22Rv1 (cell line): Measurements from ENCODE around the gene POGLUT2.

Experiments
- H3K27ac ChIP-seq: fragments of 450-650 bp; 2 replicates; pipeline ENCODE4 v1.5.1; 2017
- ZFX ChIP-seq: fragments of 450-650 bp; IDR thresholded peaks from 2 replicates; pipeline ENCODE4 v1.6.1; 2017; ENCODE audit warnings: antibody characterized with exemption, borderline replicate concordance
- TF ChIP-seq, protein P1 (sequence below): fragments of 450-650 bp; IDR thresholded peaks from 2 replicates; pipeline ENCODE4 v1.5.1; 2017; ENCODE audit warnings: mild to moderate bottlenecking

The POGLUT2 gene

GRCh38 chr13:102798581-102799425, at the start of gene POGLUT2, which contains the start of gene BIVM:
Gene POGLUT2 (minus strand): TSS chr13:102798976. CDS start chr13:102798670, 306 bp downstream.
Gene BIVM (plus strand): TSS chr13:102799119. CDS start chr13:102807268, 8,149 bp downstream.
- no peak for TF ChIP-seq ZFX
- TF ChIP-seq, protein P1, sequence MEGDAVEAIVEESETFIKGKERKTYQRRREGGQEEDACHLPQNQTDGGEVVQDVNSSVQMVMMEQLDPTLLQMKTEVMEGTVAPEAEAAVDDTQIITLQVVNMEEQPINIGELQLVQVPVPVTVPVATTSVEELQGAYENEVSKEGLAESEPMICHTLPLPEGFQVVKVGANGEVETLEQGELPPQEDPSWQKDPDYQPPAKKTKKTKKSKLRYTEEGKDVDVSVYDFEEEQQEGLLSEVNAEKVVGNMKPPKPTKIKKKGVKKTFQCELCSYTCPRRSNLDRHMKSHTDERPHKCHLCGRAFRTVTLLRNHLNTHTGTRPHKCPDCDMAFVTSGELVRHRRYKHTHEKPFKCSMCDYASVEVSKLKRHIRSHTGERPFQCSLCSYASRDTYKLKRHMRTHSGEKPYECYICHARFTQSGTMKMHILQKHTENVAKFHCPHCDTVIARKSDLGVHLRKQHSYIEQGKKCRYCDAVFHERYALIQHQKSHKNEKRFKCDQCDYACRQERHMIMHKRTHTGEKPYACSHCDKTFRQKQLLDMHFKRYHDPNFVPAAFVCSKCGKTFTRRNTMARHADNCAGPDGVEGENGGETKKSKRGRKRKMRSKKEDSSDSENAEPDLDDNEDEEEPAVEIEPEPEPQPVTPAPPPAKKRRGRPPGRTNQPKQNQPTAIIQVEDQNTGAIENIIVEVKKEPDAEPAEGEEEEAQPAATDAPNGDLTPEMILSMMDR, result no peak

DNA sequence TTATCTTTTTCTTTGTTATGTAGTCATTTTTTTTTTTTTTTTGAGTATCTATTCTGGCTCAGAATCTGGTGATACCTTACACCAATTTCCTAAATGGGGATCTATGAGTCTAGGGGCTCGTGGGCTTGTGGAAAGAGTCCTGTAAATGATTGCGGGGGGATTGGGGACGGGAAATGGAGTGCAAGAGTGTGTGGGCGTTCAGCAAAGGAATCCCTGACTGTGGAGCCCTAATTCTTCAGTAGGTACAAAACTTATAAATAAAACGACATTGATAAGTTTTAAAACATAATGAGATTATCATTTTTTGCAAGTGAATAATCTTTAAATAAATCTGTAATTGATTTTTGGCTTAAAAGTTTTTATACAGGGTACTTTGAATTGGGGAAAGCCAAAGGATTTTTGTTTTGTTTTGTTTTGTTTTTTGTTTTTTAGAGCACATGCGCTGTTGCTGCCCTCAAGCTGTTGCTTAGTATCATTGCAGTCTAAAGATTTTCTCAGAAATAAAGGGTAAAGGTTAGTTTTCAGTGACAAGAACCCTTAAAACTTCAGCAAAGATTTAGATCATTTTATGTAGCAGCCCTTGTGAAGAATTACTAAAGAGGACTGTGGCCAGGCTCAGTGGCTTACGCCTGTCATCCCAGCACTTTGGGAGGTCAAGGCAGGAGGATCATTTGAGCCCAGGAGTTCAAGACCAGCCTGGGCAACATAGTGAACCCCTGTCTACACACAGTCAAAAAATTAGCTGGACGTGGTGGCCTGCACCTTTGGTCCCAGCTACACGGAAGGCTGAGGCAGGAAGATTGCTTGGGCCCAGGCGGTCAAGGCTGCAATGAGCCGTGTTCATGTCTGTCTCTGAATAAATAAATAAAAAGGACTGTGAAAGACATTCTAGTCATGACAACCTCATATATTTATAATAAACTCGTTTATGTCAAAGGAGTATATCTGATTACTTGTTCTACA, 48.8 kb upstream of the POGLUT2 start:
- TF ChIP-seq, protein P1, result peak; percentile 91
- no peak for TF ChIP-seq ZFX
- H3K27ac ChIP-seq, result peak overlapping the region; percentile 96

More at GRCh38 chr13:102798581-102799425, at the start of gene POGLUT2, which contains the start of gene BIVM:
- H3K27ac ChIP-seq, result peak within 1 kb of the TSS; percentile 29; the same call in 1 of the 2 replicates

- TF ChIP-seq, protein P1, result no peak
- no peak for TF ChIP-seq ZFX
- peak overlapping the region; percentile 96 for H3K27ac ChIP-seq
Observed at GRCh38 chr13:102846261-102847015, 47.7 kb upstream of the POGLUT2 start.

GRCh38 chr13:102845630-102846260, 47.0 kb upstream of the POGLUT2 start, which contains the start of gene ERCC5:
Gene ERCC5 (plus strand): TSS chr13:102846032. CDS start chr13:102846267, 235 bp downstream.
- peak within 1 kb of the TSS; percentile 96 for H3K27ac ChIP-seq
- TF ChIP-seq, protein P1, result no peak
- no peak for TF ChIP-seq ZFX

- H3K27ac ChIP-seq, result peak overlapping the region; percentile 96
- TF ChIP-seq, protein P1, result no peak
- no peak for TF ChIP-seq ZFX
Observed at GRCh38 chr13:102845289-102845629, 46.5 kb upstream of the POGLUT2 start.

- no peak overlapping the region for H3K27ac ChIP-seq
- TF ChIP-seq, protein P1, result no peak
- TF ChIP-seq ZFX, result no peak
Observed at GRCh38 chr13:102839462-102839861, 40.7 kb upstream of the POGLUT2 start.
